GM12878 (cell line): Measurements from ENCODE around the gene CD69. TPM values are rescaled to one million over a fixed set of nuclear protein-coding genes. Genes with fewer than 3 reads are reported as not detected.

ENCODE experiments used
- ATAC-seq: fragments of 200-7000 bp; cut with Tn5 transposase; 3 replicates; pipeline ENCODE4 v1.9.1; 2020; ENCODE audit warnings: mild to moderate bottlenecking, moderate library complexity
- BruUV-seq: library from RNA; stranded (reverse); fragments of 400-500 nt; replicated peaks from 2 replicates; lab custom pipeline; 2021; lab: Mats Ljungman, UMichigan
- CTCF ChIA-PET: fragments of 300-600 bp; sonication (Branson Sonifier 250); formaldehyde crosslinking; extraction: SDS; loops from one replicate; lab custom pipeline; 2021; ENCODE audit warnings: inconsistent platforms; lab: Yijun Ruan, JAX
- POLR2A ChIA-PET: fragments of 350-600 bp; formaldehyde crosslinking; extraction: SDS; loops from one replicate; lab custom pipeline; 2021; ENCODE audit warnings: inconsistent platforms; lab: Charles Lee
- RAD21 ChIA-PET: fragments of 300-600 bp; sonication (Branson Sonifier 250); formaldehyde crosslinking; loops from one replicate; lab custom pipeline; 2023; ENCODE audit warnings: antibody characterized with exemption; ENCODE audit not compliant: unreplicated experiment; lab: Charles Lee
- SMC1A ChIA-PET: fragments of 300-600 bp; sonication (Branson Sonifier 250); formaldehyde crosslinking; loops from one replicate; lab custom pipeline; 2023; ENCODE audit not compliant: unreplicated experiment, uncharacterized antibody; lab: Charles Lee
- DNase-seq: peaks from one replicate; pipeline ENCODE4 v3.0.0-alpha.2; 2011; ENCODE audit warnings: low read depth, low spot score
- FAIRE-seq: peaks from 3 replicates; lab custom pipeline; 2011; peaks lifted over from hg19 to GRCh38; lab: Jason Lieb, UNC
- H2AFZ ChIP-seq: 2 replicates; pipeline ENCODE4 v1.6.0; 2011; ENCODE audit warnings: low read depth, low read length, control low read depth; ENCODE audit not compliant: control insufficient read depth
- H3K27ac ChIP-seq: 2 replicates; pipeline ENCODE4 v1.5.1; 2011; ENCODE audit warnings: control low read depth; ENCODE audit not compliant: control insufficient read depth, insufficient read depth
- H3K27me3 ChIP-seq, 2 experiments: replicated peaks in 1 of 2; 2 replicates each; pipeline versions ENCODE4 v1.6.0 to v1.6.1; 2011; ENCODE audit warnings: low read length in 1 of 2; ENCODE audit not compliant: control insufficient read depth in 2 of 2, insufficient read depth in 2 of 2
- H3K36me3 ChIP-seq, 2 experiments: 2 replicates each; pipeline ENCODE4 v1.5.1; 2011; ENCODE audit warnings: low read length in 1 of 2; ENCODE audit not compliant: control insufficient read depth in 2 of 2, insufficient read depth in 2 of 2
- H3K4me1 ChIP-seq: 2 replicates; pipeline ENCODE4 v1.6.1; 2011; ENCODE audit warnings: mild to moderate bottlenecking, low read length, moderate library complexity, mixed read lengths; ENCODE audit not compliant: control insufficient read depth, insufficient read depth
- H3K4me2 ChIP-seq: 2 replicates; pipeline ENCODE4 v1.6.0; 2011; ENCODE audit warnings: control low read depth; ENCODE audit not compliant: control insufficient read depth, insufficient read depth
- H3K4me3 ChIP-seq: fragments of 200-600 bp; sonication (generic); 2 replicates; pipeline ENCODE4 v1.5.1; 2016
- H3K79me2 ChIP-seq: 2 replicates; pipeline ENCODE4 v1.6.0; 2011; ENCODE audit warnings: low read length; ENCODE audit not compliant: control insufficient read depth, insufficient read depth
- H3K9ac ChIP-seq: 2 replicates; pipeline ENCODE4 v1.8.0; 2011; ENCODE audit warnings: low read length, control low read depth, mixed read lengths; ENCODE audit not compliant: control insufficient read depth, insufficient read depth
- H3K9me3 ChIP-seq: replicated peaks from 3 replicates; pipeline ENCODE4 v1.5.1; 2011; ENCODE audit warnings: mild to moderate bottlenecking, low read length; ENCODE audit not compliant: control insufficient read depth, insufficient read depth
- H4K20me1 ChIP-seq: 2 replicates; pipeline ENCODE4 v1.6.0; 2011; ENCODE audit not compliant: control insufficient read depth, insufficient read depth
- NRF1 ChIP-seq: conservative IDR thresholded peaks from 2 replicates; pipeline ENCODE4 v1.6.1; 2011; ENCODE audit warnings: mild to moderate bottlenecking, low read depth, low read length, improper control_type of control experiment
- POLR2A ChIP-seq: IDR thresholded peaks from 2 replicates; pipeline ENCODE4 v1.6.1; 2011; ENCODE audit warnings: low read depth, mild to moderate bottlenecking, low read length
- TARDBP ChIP-seq: IDR thresholded peaks from 2 replicates; pipeline ENCODE4 v1.6.1; 2016; ENCODE audit warnings: borderline replicate concordance
- TCF7 ChIP-seq: IDR thresholded peaks from 2 replicates; pipeline ENCODE4 v1.6.1; 2014; ENCODE audit warnings: antibody characterized with exemption, borderline replicate concordance
- ZBTB4 ChIP-seq: fragments of 450-650 bp; formaldehyde crosslinking; IDR thresholded peaks from 2 replicates; pipeline ENCODE4 v1.4.0; 2022; ENCODE audit warnings: mild to moderate bottlenecking, moderate library complexity
- WGBS: methylation state at CpG from one replicate; pipeline ENCODE4 v1.1.6; 2016; ENCODE audit warnings: low lambda C conversion rate; ENCODE audit not compliant: insufficient replicate concordance, insufficient coverage; ENCODE audit errors: missing lambda C conversion rate; 5-methylcytosine and 5-hydroxymethylcytosine counted together
- in situ Hi-C: fragments of 300-500 bp; cut with MboI; formaldehyde crosslinking; loops from 9 replicates; pipeline ENCODE4 v1.14.3; 2018; ENCODE audit warnings: mixed read lengths
- intact Hi-C: fragments of 100-400 bp; cut with micrococcal nuclease; formaldehyde crosslinking; loops from one replicate; pipeline ENCODE4 v1.14.2; 2022; ENCODE audit not compliant: unreplicated experiment
- polyA plus RNA-seq, 11 experiments: library from polyadenylated mRNA; depleted of rRNA in 4 of 11; unstranded in 6 of 11; stranded (reverse) in 5 of 11; fragments of >200 nt; fragmentation: Nextera tagmentation in 4 of 11; fragmentation: Illumina TruSeq in 1 of 11; extraction: Ambion mirVana in 4 of 11; extraction: Trizol in 1 of 11; gene quantifications; 1 replicate in 1 of 11; 2 replicates in 10 of 11; pipeline versions ENCODE4 v1.2.1 to v1.2.3, GENCODE V29; 2011 to 2016; ENCODE audit warnings: inconsistent platforms in 2 of 11, missing spikeins in 2 of 11, low read depth in 1 of 11
- total RNA-seq, 4 experiments: library from RNA; depleted of rRNA in 3 of 4; stranded (reverse); fragments of >200 nt in 3 of 4; fragmentation: Illumina TruSeq in 1 of 4; extraction: Trizol in 1 of 4; gene quantifications; 2 replicates each; pipeline versions ENCODE4 v1.2.1 to v1.2.3, GENCODE V29; 2013 to 2021

CD69 gene
- total and polyA plus RNA-seq, 10 of the 15 experiments (the other 5 are each of a cell fraction or from before 2014, with no cell fraction given): 7.3 to 156 (median 15.0) TPM

GRCh38 chr12:9792185-9792900, 31.6 kb upstream of the CD69 start:
- peaks cover 10% of the 10 kb centered on the region; the same call in 1 of the 2 replicates for H3K4me1 ChIP-seq
- no TSS peak for BruUV-seq
- ChIA-PET SMC1A (interaction anchor here (0.7 to 12.4 kb wide), 3 partner anchors 22 to 156 kb away, joined by 3 to 814 read pairs (median 4); partner anchors contain the start of gene CD69), CTCF (interaction anchor here (0.9 to 1.2 kb wide), 2 partner anchors 15 to 42 kb away, joined by 4 to 11 read pairs; no protein-coding TSS in a partner anchor), POLR2A (interaction anchor here (1.0 kb wide), 1 partner anchor 22 kb away, joined by 3 read pairs; no protein-coding TSS in a partner anchor)
- no peak overlapping the region for H3K27ac ChIP-seq
- no peaks in the 10 kb centered on the region; a peak in 1 of 4 replicates for H3K27me3 ChIP-seq
- intact Hi-C loops: no loop called here
- H3K9me3 ChIP-seq: no peaks in the 10 kb centered on the region; the same call in 1 of the 3 replicates
- no peak for ATAC-seq
- H2AFZ ChIP-seq: no peak overlapping the region
- no peaks in the 10 kb centered on the region for H4K20me1 ChIP-seq
- H3K4me2 ChIP-seq: no peak overlapping the region
- no peaks in the 10 kb centered on the region for H3K36me3 ChIP-seq
- peak; percentile 31 for FAIRE-seq
- H3K4me3 ChIP-seq: no peak overlapping the region
- 94% methylated on average over 2 of the region's 2 CpGs for WGBS
- TF ChIP-seq NRF1: no peak
- TF ChIP-seq TARDBP: no peak
- no peak for TF ChIP-seq ZBTB4 (CRISPR knock-in tag)
- TF ChIP-seq POLR2A: no peak
- TF ChIP-seq TCF7: no peak
- TF ChIP-seq, all 136 proteins: peak for 0
- Histone ChIP-seq H3K9ac (no peak overlapping the region), H3K79me2 (no peaks in the 10 kb centered on the region)
- in situ Hi-C loops: no loop called here
- RAD21 ChIA-PET: interaction anchor here (0.7 to 1.7 kb wide), 2 partner anchors 19 to 42 kb away, joined by 3 to 11 read pairs; no protein-coding TSS in a partner anchor
- no peak for DNase-seq
